MM.1S (cell line): ENCODE measurements around the gene GRIN2D.

Experiments used
- DNase-seq: peaks from one replicate; pipeline ENCODE4 v3.0.0-alpha.2; 2015
- H2AFZ ChIP-seq: fragments of 300-600 bp; sonication (generic); 2 replicates; pipeline ENCODE4 v1.6.0; 2016; ENCODE audit warnings: antibody characterized with exemption, low read length
- H3F3A ChIP-seq: fragments of 300-600 bp; sonication (generic); 2 replicates; pipeline ENCODE4 v1.6.1; 2016; ENCODE audit warnings: mild to moderate bottlenecking, antibody characterized with exemption, low read length, moderate library complexity, mixed read lengths; ENCODE audit not compliant: insufficient read depth
- H3K27ac ChIP-seq: fragments of 300-600 bp; sonication (generic); 2 replicates; pipeline ENCODE4 v1.5.1; 2016; ENCODE audit warnings: mild to moderate bottlenecking, low read length
- H3K27me3 ChIP-seq: fragments of 300-600 bp; sonication (generic); replicated peaks from 2 replicates; pipeline ENCODE4 v1.6.0; 2016; ENCODE audit warnings: low read length; ENCODE audit not compliant: insufficient read depth
- H3K36me3 ChIP-seq: fragments of 300-600 bp; sonication (generic); replicated peaks from 2 replicates; pipeline ENCODE4 v1.6.1; 2016; ENCODE audit warnings: mild to moderate bottlenecking, low read length, mixed read lengths; ENCODE audit not compliant: insufficient read depth
- H3K4me1 ChIP-seq: fragments of 300-600 bp; sonication (generic); 2 replicates; pipeline ENCODE4 v1.6.1; 2016; ENCODE audit warnings: low read length, mixed read lengths
- H3K4me2 ChIP-seq: fragments of 300-600 bp; sonication (generic); 2 replicates; pipeline ENCODE4 v1.6.0; 2016; ENCODE audit warnings: low read depth, low read length
- H3K4me3 ChIP-seq: fragments of 300-600 bp; sonication (generic); 2 replicates; pipeline ENCODE4 v1.5.1; 2016; ENCODE audit warnings: low read length, mixed read lengths
- H3K79me2 ChIP-seq: fragments of 300-600 bp; sonication (generic); 2 replicates; pipeline ENCODE4 v1.6.1; 2016; ENCODE audit warnings: mixed run types, low read length, mixed read lengths
- H3K9ac ChIP-seq: fragments of 300-600 bp; sonication (generic); 2 replicates; pipeline ENCODE4 v1.6.1; 2016; ENCODE audit warnings: low read length, mixed read lengths
- H3K9me2 ChIP-seq: fragments of 300-600 bp; sonication (generic); replicated peaks from 2 replicates; pipeline ENCODE4 v1.6.1; 2016; ENCODE audit warnings: mild to moderate bottlenecking, low read length, mixed read lengths; ENCODE audit not compliant: insufficient read depth
- H3K9me3 ChIP-seq: fragments of 300-600 bp; sonication (generic); replicated peaks from 2 replicates; pipeline ENCODE4 v1.6.1; 2016; ENCODE audit warnings: mild to moderate bottlenecking, low read length, mixed read lengths; ENCODE audit not compliant: insufficient read depth
- H4K20me1 ChIP-seq: fragments of 300-600 bp; sonication (generic); 2 replicates; pipeline ENCODE4 v1.6.1; 2016; ENCODE audit warnings: mild to moderate bottlenecking, low read length, moderate library complexity, mixed read lengths; ENCODE audit not compliant: insufficient read depth
- CTCF ChIP-seq: fragments of 300-600 bp; sonication (generic); IDR thresholded peaks from 2 replicates; pipeline ENCODE4 v1.5.1; 2016; ENCODE audit warnings: antibody characterized with exemption, low read length, mixed read lengths
- EZH2 ChIP-seq: fragments of 300-600 bp; sonication (generic); optimal IDR thresholded peaks from 2 replicates; pipeline ENCODE3; 2017; ENCODE audit warnings: low read depth, mild to moderate bottlenecking, antibody characterized with exemption, low read length, mixed read lengths
- EZH2phosphoT487 ChIP-seq: fragments of 300-600 bp; sonication (generic); IDR thresholded peaks from 2 replicates; pipeline ENCODE4 v1.6.1; 2018; ENCODE audit warnings: antibody characterized with exemption, low read length

Gene GRIN2D

GRCh38 chr19:48395499-48395898, 2.0 kb downstream of the GRIN2D start:
- no peak overlapping the region for H3K4me3 ChIP-seq
- no peak overlapping the region for H2AFZ ChIP-seq
- H3K36me3 ChIP-seq = no peaks in the 10 kb centered on the region
- H3F3A ChIP-seq = peaks cover 17% of the 10 kb centered on the region
- no peaks in the 10 kb centered on the region for H4K20me1 ChIP-seq
- no peaks in the 10 kb centered on the region for H3K9me3 ChIP-seq
- peaks cover 51% of the 10 kb centered on the region for H3K27me3 ChIP-seq
- peaks cover 17% of the 10 kb centered on the region for H3K79me2 ChIP-seq
- no peak overlapping the region for H3K4me2 ChIP-seq
- no peaks in the 10 kb centered on the region for H3K9me2 ChIP-seq
- no peak overlapping the region for H3K9ac ChIP-seq
- no peak for DNase-seq
- TF ChIP-seq CTCF (no peak), EZH2phosphoT487 (no peak)
- H3K4me1 ChIP-seq = peaks cover 15% of the 10 kb centered on the region
- no peak overlapping the region for H3K27ac ChIP-seq

- TF ChIP-seq EZH2 (no peak), EZH2phosphoT487 (no peak), CTCF (no peak)
- no peak overlapping the region for H3K4me2 ChIP-seq
- no peak overlapping the region for H3K4me3 ChIP-seq
- no peak overlapping the region for H2AFZ ChIP-seq
- H3K9me2 ChIP-seq = no peaks in the 10 kb centered on the region
- H3K27me3 ChIP-seq = peaks cover 51% of the 10 kb centered on the region
- no peaks in the 10 kb centered on the region for H4K20me1 ChIP-seq
- H3K9ac ChIP-seq = no peak overlapping the region
- peaks cover 17% of the 10 kb centered on the region for H3K4me1 ChIP-seq
- no peaks in the 10 kb centered on the region for H3K36me3 ChIP-seq
- no peaks in the 10 kb centered on the region for H3K9me3 ChIP-seq
- no peak for DNase-seq
- peaks cover 10% of the 10 kb centered on the region for H3K79me2 ChIP-seq
- H3F3A ChIP-seq = peaks cover 17% of the 10 kb centered on the region
- H3K27ac ChIP-seq = no peak overlapping the region
These were observed 2.8 kb downstream of the GRIN2D start for GRCh38 chr19:48396016-48396823.

- DNase-seq = no peak
- peaks cover 51% of the 10 kb centered on the region for H3K27me3 ChIP-seq
- H3F3A ChIP-seq = peaks cover 17% of the 10 kb centered on the region
These were observed 3.3 kb downstream of the GRIN2D start for GRCh38 chr19:48396824-48397176.

More at GRCh38 chr19:48396824-48397176, 3.3 kb downstream of the GRIN2D start:
- Histone ChIP-seq H3K9ac (no peak overlapping the region), H3K36me3 (no peaks in the 10 kb centered on the region), H2AFZ (no peak overlapping the region), H3K4me1 (peaks cover 17% of the 10 kb centered on the region), H3K27ac (no peak overlapping the region), H3K4me2 (no peak overlapping the region), H3K79me2 (peaks cover 6% of the 10 kb centered on the region; the same call in 1 of the 2 replicates), H3K9me2 (no peaks in the 10 kb centered on the region), H4K20me1 (no peaks in the 10 kb centered on the region), H3K4me3 (no peak overlapping the region), H3K9me3 (no peaks in the 10 kb centered on the region)
- TF ChIP-seq EZH2 (no peak), EZH2phosphoT487 (no peak), CTCF (no peak)
